ENCODE data around the gene PLEKHA1.

Gene PLEKHA1

GRCh38 chr10:122481296-122482056 is 107.0 kb downstream of the PLEKHA1 start:
- no peak for DNase-seq
